Retinal pigment epithelial cell (primary cell): Measurements from ENCODE around the gene RABL3.

Experiments
- DNase-seq: peaks from one replicate; pipeline ENCODE4 v3.0.0-alpha.2; 2010; ENCODE audit warnings: low read depth
- H3K4me3 ChIP-seq: 2 replicates; pipeline ENCODE4 v1.5.1; 2011; ENCODE audit warnings: mild to moderate bottlenecking, low read length, control low read depth, moderate library complexity
- TF ChIP-seq, protein P1 (sequence below): conservative IDR thresholded peaks from 2 replicates; pipeline ENCODE4 v1.5.1; 2011; ENCODE audit warnings: low read depth, low read length, control low read depth, inconsistent platforms

RABL3 gene

GRCh38 chr3:120699333-120699732 is 43.0 kb downstream of the RABL3 start:
- no peak overlapping the region for H3K4me3 ChIP-seq
- no peak for DNase-seq
- TF ChIP-seq, protein P1, sequence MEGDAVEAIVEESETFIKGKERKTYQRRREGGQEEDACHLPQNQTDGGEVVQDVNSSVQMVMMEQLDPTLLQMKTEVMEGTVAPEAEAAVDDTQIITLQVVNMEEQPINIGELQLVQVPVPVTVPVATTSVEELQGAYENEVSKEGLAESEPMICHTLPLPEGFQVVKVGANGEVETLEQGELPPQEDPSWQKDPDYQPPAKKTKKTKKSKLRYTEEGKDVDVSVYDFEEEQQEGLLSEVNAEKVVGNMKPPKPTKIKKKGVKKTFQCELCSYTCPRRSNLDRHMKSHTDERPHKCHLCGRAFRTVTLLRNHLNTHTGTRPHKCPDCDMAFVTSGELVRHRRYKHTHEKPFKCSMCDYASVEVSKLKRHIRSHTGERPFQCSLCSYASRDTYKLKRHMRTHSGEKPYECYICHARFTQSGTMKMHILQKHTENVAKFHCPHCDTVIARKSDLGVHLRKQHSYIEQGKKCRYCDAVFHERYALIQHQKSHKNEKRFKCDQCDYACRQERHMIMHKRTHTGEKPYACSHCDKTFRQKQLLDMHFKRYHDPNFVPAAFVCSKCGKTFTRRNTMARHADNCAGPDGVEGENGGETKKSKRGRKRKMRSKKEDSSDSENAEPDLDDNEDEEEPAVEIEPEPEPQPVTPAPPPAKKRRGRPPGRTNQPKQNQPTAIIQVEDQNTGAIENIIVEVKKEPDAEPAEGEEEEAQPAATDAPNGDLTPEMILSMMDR, result no peak

- TF ChIP-seq, protein P1, result no peak
- DNase-seq, result no peak
- no peak overlapping the region for H3K4me3 ChIP-seq
Observed at GRCh38 chr3:120693439-120694171, 48.7 kb downstream of the RABL3 start.

DNA sequence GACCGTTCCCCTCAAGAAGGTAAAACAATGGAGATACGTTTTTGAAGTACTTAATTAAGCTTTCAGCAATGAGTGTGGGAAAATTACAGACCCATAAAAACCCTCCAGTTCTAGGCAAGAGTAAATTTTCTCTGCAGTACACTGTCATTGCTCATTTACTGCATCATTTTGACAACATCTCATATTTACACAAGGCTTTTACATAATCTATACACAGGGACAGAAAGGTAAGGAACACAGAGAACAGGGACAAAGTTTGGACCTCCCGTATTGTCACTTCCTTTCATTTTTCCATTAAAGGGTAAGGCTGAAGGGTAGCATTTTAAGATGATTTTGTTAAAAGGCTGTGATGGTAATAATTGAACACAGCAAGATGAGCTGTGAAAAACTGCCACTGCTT is 52.9 kb downstream of the RABL3 start:
- no peak overlapping the region for H3K4me3 ChIP-seq
- DNase-seq, result no peak
- TF ChIP-seq, protein P1, result no peak

GRCh38 chr3:120688121-120688520 is 54.2 kb downstream of the RABL3 start:
- H3K4me3 ChIP-seq, result no peak overlapping the region
- no peak for DNase-seq
- TF ChIP-seq, protein P1, result no peak

DNA sequence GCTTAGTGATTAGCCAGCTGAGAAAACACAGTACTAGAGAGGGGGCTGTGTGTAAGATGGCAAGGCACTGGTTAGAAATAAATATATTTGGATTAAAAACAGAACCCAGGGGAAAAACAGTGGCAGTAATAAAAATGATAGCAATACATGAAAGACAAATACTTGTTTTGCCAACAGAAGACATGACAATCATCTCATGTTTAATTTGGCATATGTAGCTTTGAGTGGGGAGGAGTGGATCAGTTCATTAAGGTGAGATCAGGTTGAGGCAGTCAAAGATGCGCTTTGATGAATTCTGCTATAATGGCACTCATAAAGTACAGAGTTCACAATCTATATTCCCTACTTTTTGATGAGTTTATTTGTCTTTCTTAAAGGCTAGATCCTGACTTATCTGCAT is 56.9 kb downstream of the RABL3 start:
- DNase-seq, result no peak
- TF ChIP-seq, protein P1, result no peak
- H3K4me3 ChIP-seq, result no peak overlapping the region

DNA sequence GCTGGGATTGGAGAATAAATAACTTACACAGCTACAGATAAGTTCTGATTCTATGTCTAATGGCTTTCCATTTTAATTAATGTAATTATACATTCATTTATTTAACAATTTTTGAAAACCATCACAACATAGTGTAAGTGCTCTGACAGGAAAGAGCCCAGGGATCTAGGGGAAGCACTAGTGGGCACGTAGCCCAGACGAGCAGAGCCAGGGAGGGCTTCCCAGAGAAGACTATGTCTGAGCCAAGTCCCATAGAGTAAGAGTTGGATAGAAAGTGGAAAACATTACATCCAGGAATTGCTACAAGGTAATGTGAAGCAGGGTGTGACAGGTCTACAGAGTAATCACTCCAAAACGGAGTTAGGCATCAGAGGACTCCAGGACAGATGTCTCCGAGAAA is 57.4 kb downstream of the RABL3 start:
- TF ChIP-seq, protein P1, result no peak
- H3K4me3 ChIP-seq, result no peak overlapping the region
- DNase-seq, result no peak

GRCh38 chr3:120683671-120684301 is 58.5 kb downstream of the RABL3 start:
- DNase-seq, result no peak
- H3K4me3 ChIP-seq, result no peak overlapping the region
- TF ChIP-seq, protein P1, result no peak
